Measurements from ENCODE around the gene ZNF583.
A peak's percentile ranks its signal among the peaks of the same experiment; 100 is the strongest.

Gene ZNF583

DNA sequence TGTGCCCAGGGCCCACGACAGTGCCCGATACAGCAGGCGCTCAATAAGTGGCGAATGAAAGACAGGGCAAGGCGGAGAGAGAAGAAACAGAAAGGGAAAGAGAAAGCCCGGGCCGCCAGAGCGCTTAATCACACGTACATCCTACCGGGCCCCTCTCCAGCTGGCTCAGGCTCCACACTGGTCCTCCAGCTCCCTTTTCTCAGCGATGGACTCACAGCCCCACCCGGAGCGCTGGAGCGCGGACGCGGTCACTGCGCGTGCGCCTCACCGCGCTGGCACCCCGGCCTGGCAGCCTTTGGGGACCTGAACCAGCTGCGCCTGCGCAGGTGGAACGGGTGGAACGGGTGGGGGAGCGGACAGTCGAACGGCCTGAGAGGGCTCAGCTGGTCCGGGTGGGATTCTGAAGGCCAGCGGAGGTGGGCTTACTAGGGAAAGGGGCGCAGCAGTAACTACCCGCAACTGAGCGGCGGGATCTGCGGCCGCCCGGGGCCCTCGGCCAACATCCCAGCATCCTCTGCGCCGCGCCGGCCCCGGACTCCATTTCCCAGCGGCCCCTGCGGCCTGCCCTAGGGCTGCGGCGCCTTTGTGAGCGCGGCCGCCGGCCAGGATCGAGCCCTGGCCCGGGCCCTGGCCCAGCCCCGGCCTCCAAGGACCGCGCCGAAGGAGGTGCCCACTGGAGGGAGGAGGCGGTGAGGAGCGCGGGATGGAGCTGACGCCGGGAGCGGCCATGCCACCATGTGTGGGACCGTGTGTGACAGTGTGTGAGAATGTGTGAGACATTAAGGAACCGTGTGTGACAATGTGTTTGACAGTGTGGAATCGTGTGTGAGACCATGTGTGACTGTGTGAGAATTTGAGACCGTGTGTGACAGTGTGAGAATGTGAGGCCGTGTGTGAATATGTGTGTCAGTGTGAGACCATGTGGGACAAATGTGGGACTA lies at the start of gene ZNF583:
Gene ZNF583 (plus strand): TSS at position 569 of the 941 bp plus-strand sequence. CDS start 2,783 bp downstream, outside the sequence.
- DNase-seq, result peak; percentile 97

DNA sequence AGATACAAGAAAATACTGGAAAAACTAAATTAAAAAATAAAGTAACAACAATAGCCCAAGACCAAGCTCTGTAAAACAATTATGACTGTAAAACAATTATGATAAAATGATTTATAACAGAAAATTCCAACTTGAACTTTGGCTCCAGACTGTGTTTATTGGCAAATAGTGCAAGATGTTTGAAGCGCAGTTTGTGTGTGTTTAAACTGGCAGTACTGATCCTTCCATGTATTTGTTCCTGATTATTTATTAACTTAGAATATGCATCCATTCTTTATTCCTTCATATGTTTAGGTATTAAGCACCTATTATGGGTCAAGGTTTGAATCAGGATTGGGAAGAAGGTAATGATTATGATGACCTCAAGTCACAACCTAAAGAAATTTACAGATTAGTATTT lies 48.6 kb upstream of the ZNF583 start:
- no peak for DNase-seq

DNA sequence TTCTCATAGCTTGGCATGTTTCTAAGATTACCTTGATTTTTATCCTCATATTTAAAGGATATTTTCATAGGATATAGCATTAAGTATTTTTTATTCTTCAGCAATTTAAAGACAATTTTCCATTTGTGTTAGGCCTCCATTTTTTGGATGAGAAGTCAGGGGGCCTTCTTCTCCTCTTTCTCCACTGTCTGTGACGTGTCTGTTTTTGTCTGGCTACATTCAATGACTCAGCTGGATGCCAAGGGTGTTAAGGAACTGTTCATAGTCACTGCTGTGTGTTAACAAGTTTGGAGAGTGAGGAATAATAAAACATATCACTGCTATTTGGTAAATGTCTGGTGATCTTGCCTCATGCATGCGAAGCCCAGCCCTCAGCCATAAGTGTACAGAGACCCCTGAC lies 47.2 kb upstream of the ZNF583 start:
- DNase-seq, result no peak

DNA sequence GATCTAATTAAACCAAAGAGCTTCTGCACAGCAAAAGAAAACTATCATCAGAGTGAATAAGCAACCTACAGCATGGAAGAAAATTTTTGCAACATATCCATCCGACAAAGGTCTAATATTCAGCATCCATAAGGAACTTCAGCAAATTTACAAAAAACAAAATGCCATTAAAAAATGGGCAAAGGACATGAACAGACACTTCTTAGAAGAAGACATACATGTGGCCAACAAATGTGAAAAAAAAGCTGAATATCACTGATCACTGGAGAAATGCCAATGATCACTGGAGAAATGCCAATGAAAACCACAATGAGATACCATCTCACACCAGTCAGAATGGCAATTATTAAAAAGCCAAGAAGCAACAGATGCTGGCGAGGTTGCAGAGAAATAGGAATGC lies 43.3 kb upstream of the ZNF583 start:
- DNase-seq, result no peak

DNA sequence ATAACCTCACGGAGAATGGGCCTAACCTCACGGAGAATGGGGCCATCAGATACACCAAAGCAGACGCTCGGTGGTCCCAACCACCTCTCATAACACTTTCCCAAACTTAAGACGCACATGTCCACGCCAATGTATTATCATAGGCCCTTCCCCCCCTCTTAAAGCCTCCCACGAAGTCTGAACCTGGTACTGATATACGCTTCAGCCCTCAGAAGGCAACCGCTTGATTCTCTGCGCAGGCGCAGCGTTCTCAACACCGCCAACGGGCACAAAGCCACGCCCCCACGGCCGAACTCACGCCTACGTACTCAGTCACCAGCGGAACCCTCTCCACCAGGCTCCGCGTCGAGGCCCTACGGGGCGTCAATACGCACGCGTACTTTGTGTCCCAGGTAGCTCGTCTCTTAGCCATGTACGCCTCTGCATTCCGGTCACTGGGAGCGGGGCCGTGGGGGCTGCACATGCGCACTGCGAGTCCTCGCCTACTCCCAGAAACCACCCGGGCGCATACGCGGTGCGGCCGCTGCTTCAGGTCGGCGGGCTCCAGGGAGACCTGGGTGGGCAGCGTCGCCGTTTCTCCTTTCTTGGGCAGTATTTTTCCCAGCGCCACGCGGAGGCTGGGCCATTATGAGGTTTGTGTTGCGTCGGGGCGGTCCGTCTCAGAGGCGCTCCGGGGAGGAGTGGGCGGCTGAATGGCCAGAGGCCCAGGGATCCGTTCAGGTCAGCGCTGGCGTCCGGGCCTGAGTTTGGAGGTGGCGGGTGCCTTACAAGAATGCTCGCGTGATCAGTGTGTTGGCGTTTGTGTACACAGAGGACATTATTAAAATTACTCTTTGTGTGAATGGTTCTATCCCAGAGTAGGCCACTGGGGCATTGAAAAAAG lies 36.1 kb upstream of the ZNF583 start:
- peak; percentile 93 for DNase-seq

DNA sequence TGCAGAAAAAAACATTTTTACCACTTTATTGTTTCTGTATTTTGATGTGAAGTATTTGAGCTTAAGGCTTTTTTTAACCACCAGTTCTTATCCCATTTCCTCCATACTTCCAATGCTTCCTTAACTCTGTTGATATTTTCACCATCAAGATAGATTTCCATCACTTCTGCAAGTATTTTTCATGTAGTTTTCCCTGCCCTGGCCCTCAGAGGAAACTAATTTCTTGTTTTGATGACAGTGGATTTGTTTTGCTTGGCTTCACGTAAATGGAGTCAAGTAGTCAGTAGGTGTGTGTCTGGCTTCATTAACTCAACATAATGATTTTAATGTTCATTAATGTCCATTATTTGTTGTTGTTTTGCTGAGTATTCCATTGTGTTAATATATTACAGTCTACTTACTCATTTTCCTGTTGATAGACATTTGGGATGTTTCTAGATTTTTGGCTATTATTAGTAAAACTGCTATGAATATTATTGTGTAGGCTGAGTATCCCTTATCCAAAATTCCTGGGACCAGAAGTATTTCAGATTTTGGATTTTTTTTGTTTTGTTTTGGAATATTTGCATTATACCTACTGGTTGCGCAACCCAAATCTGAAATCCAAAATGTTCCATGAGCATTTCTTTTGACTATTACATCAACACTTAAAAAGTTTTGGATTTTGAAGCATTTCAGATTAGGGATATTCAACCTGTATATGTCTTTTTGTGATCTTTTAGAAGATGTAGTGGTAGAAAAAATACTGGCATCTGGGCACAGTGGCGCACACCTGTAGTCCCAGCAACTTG lies 34.1 kb upstream of the ZNF583 start:
- no peak for DNase-seq

DNA sequence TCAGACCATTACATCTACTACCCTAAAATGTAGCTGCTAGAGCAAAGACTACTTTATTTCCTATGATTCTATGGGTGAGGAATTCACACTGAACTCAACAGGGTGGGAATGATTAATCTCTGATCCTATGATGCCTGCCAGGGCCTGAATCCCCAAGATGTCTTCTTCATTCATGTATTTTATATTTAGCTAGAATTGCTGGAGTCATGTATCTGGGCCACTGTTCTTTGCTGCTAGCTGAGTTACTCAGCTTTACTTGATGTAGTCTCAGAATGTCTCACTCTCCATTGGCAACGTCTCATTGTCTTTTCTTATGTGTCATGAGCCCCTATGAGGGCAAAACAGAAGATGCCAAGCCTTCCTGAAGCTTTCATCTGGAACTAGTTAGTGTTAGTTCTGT lies 31.9 kb upstream of the ZNF583 start:
- no peak for DNase-seq

DNA sequence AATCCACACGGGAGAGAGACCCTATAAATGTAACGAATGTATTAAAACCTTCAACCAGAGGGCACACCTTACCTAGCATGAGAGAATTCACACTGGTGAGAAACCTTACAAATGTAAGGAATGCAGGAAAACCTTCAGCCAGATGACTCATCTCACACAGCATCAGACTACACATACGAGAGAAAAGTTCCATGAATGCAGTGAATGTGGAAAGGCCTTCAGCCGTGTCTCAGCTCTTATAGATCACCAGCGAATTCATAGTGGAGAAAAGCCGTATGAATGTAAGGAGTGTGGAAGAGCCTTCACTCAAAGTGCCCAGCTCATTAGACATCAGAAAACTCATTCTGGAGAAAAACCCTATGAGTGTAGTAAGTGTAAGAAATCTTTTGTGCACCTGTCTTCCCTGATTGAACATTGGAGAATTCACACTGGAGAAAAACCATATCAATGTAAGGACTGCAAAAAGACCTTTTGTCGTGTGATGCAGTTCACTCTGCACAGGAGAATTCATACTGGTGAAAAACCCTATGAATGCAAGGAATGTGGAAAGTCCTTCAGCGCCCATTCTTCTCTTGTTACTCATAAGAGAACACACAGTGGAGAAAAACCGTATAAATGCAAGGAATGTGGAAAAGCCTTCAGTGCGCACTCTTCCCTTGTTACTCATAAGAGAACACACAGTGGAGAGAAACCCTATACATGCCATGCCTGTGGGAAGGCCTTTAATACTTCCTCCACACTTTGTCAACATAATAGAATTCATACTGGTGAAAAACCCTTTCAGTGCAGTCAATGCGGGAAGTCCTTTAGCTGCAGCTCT lies 26.8 kb upstream of the ZNF583 start:
- no peak for DNase-seq

DNA sequence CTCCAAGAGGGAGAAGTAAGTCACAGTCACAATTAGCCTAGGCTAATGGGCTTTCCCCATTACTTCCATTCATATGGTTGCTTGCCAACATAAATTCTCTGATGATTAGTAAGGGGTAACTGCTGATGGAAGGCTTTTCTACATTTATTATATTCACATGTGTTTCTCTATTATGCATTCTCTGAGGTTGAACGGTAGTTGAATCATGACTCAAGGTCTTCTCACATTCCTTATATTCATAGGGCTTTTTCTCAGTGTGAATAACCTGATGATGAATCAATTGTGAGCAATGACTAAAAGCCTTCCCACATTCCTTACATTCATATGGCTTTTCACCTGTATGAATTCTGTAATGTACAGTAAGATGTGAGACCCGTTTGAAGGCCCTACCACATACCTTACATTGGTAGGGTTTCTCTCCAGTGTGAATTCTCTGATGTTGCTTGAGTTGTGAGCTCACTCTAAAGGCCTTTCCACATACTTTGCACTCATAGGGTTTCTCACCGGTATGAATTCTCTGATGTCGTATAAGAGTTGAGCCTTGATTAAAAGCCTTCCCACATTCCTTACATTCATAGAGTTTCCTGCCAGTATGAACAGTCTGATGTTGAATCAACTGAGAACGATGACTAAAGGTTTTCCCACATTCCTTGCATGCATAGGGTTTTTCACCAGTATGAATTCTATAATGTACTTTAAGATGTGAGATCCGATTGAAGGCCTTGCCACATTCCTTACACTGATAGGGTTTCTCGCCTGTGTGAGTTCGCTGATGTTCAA lies 20.1 kb upstream of the ZNF583 start:
- DNase-seq, result no peak

DNA sequence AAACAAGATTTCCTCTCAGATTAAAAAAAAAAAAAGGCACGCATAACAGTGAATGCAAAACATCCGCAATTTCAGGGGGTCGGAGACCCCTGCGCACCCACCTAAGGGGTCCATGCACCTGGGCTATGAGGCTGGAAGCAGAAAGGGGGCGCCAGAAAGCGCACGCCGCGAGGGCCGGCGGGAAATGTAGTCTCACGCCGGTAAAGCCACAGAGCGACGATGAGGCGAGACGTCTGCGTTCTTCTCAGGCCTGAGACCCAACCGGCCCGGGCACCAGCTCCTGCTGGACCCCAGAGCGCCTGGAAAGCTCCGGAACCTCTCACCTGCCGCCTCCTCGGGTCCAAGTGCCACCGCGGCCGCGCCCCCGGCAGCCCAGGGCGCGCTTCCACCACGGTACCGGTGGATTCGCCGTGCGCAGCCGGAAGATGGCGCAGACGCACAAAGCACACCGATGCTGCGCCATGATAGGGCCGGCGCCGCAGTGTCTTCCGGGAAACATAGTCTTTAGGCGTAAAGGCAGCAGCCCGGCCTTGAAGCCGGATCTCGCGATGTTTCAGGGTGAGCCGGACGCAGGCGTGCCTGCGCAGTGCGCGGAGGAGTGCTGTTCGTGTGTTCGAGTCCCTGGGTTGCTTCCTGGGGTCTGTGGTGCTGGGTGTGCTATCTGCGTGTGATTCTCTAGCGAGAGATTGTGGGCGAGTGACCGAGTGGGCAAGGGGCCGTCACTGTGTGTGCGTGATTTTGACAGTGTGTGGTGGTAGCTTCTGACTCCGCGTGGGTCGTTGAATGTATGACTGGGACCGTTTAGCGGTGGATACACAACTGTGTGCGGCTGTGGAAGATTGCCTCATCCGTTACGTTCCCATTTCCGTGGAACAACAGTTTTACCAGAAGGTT lies 10.8 kb upstream of the ZNF583 start, which contains the start of gene ZNF582:
Gene ZNF582 (minus strand): TSS at position 416 of the 894 bp plus-strand sequence. CDS start 1,782 bp downstream, outside the sequence.
- DNase-seq, result peak; percentile 98

DNA sequence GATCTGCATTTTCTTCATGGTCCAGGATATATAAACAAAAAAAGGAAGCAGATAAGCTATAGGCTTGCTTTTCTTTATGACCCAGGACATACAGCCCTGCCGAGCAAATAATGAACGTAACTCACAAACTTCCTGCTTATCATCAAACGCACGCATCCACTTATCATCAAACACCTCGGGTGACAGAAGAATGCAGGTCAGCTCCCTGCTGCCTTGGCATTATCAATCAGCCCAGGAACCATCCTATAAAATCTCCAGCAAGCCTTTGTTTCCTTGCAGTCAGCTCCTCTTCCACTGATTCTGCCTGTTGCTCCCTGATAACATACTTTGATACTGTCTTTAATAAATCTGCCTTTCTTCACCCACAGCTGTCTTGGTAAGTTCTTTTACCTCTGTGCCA lies 5.3 kb upstream of the ZNF583 start:
- DNase-seq, result no peak

DNA sequence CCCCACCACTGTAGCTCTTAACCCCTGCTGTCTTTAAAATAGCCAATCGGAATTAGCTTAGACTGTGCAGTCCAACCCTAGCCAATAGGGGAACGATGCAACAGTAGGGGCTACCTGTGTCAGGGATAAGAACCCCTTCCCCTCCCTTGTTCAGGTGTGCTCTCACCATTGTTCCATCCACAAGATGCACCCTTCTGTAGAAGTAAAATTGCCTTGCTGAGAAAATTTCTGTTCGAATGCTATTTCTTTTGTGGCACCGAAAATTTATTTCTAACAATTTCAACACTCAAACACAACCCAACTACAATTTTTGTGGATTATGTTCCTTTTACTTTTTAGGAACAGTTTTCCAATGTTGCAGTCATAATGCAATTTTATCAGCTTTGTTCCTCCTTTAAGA lies 3.6 kb upstream of the ZNF583 start:
- no peak for DNase-seq

DNA sequence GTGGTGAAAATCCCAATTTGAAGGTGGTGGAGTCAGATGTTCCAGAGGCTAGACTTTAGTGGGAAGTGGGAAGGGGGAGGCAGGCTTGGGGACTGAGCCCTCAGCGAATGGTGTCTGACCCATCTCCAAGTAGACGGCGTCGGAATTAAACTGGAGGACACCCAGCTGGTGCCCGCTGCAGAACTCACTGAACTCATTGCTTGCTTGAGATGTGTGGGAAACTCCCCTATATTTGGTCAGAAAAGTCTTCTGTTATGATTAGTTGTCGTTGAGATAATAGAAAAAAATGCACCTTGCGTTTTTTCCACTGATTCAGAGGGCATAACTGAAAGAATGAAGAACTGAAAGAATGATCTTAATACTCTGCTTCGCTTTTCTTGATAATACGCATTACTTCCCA lies 871 bp upstream of the ZNF583 start:
- no peak for DNase-seq

DNA sequence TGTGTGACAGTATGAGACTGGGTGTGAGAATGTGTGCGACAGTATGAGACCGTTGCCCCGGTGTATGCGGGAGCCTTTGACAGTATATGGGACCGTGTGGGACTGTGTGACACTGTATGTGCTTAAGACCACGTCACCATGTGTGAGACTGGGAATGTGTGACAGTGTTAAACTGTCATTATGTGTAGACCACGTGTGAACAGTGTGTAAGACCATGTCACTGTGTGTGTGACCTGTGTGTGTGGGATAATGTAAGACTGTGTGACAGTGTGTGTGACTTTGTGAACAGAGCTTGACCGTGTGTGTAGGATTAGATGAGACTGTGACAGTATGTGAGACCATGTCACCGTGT lies 549 bp downstream of the ZNF583 start:
- DNase-seq, result no peak

DNA sequence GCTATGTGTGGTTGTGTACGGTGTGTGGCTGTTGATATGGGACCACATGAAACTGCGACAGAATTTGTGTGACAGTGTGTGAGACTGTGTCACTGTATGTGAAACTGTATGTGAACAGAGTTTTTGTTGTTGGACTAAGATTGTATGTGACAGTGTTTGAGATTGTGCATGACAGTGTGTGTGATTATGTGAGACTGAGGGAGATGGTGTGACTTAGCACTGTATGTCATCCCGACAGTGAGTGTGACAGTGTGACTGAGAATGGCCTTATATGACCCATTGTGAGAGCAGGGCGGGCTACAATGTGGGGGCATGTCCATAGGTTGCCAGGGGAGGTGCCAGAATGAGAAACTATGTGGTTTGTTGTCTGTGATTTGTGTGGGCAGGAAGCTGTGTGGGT lies 930 bp downstream of the ZNF583 start:
- no peak for DNase-seq

DNA sequence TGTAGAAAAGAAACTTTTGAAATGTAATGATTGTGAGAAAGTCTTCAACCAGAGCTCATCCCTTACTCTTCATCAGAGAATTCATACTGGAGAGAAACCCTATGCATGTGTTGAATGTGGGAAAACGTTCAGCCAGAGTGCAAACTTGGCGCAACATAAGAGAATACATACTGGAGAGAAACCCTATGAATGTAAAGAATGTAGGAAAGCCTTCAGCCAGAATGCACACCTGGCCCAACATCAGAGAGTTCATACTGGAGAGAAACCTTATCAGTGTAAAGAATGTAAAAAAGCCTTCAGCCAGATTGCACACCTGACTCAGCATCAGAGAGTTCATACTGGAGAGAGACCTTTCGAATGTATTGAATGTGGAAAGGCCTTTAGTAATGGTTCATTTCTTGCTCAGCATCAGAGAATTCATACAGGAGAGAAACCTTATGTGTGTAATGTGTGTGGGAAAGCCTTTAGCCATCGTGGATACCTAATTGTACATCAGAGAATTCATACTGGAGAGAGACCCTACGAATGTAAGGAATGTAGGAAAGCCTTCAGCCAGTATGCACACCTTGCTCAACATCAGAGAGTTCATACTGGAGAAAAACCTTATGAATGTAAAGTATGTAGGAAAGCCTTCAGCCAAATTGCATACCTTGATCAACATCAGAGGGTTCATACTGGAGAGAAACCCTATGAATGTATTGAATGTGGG lies 19.3 kb downstream of the ZNF583 start:
- no peak for DNase-seq

DNA sequence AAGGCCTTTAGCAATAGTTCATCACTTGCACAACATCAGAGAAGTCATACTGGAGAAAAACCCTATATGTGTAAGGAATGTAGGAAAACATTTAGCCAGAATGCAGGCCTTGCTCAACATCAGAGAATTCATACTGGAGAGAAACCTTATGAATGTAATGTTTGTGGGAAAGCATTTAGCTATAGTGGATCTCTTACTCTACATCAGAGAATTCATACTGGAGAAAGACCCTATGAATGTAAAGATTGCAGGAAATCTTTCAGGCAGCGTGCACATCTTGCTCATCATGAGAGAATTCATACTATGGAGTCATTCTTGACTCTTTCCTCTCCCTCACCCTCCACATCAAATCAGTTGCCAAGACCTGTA lies 19.8 kb downstream of the ZNF583 start:
- DNase-seq, result no peak

DNA sequence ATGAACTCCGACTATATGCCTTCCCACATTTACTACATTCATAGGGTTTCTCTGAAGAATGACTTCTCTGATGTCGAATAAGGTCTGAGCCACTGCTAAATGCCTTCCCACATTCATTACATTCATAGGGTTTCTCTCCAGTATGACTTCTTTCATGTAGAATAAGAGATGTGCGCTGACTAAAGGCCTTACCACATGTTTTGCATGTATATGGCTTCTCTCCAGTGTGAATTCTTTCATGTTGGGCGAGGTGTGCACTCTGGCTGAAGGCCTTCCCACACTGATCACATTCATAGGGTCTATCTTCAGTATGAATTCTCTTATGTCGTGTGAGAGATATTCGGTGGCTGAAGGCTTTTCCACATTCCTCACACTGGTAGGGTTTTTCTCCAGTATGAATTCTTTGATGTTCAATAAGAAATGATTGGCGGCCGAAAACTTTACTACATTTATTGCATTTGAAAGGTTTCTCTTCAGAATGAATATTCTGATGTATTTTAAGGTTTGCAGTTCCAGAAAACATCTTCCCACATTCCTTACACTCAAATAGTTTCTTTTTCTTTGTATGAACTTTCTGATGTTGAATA lies 37.2 kb downstream of the ZNF583 start:
- DNase-seq, result no peak

DNA sequence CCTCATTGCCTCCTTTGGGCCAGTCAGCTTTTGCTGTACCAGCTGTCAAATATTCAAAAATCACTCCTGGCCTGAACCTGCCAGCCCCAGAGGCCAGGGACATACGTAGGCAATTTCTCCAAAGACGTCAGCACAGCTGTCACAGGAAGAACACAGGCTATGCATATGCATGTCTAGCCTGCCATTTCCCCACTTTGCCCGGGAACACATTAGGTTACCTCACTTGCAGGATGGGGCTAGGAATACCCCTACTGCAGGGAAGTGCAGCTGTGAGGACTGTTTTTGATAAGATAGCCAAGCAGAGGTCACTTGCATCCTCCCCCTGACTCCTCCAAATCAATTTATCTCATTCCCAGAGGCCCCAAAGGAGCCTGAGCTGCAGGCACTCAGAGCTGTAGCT lies 70.2 kb downstream of the ZNF583 start:
- no peak for DNase-seq

All from fibroblast of upper back skin (primary cell).